Left lung (tissue), 10 donors: ENCODE measurements around the gene RSU1. TPM values are rescaled to one million over a fixed set of nuclear protein-coding genes. Genes with fewer than 3 reads are reported as not detected.

ENCODE experiments used
- ATAC-seq: fragments of 200-7000 bp; cut with Tn5 transposase; one replicate; pipeline ENCODE4 v1.9.1; 2020; ENCODE audit warnings: moderate library complexity
- DNase-seq, 4 donors: peaks; one replicate each; pipeline ENCODE4 v3.0.0-alpha.2; 2013 to 2020
- H3K27ac ChIP-seq, 2 donors: fragments of 200-600 bp; sonication (generic) in 1 of 2; one replicate each; pipeline versions ENCODE4 v1.5.0 to v1.8.0; 2020 to 2021
- H3K27me3 ChIP-seq, 2 donors: fragments of 200-600 bp; sonication (generic) in 1 of 2; one replicate each; pipeline versions ENCODE4 v1.5.0 to v1.8.0; 2020 to 2021
- H3K36me3 ChIP-seq, 2 donors: fragments of 200-600 bp; sonication (generic) in 1 of 2; one replicate each; pipeline versions ENCODE4 v1.5.0 to v1.8.0; 2020 to 2021
- H3K4me1 ChIP-seq, 2 donors: fragments of 200-600 bp; one replicate each; pipeline ENCODE4 v1.8.0; 2021
- H3K4me3 ChIP-seq, 2 donors: fragments of 200-600 bp; sonication (generic) in 1 of 2; one replicate each; pipeline versions ENCODE4 v1.5.0 to v1.8.0; 2020 to 2021; ENCODE audit warnings: mild to moderate bottlenecking in 1 of 2
- H3K9me3 ChIP-seq, 2 donors: fragments of 200-600 bp; sonication (generic) in 1 of 2; one replicate each; pipeline versions ENCODE4 v1.5.0 to v1.8.0; 2020 to 2021
- CTCF ChIP-seq, 2 donors: fragments of 200-600 bp; sonication (generic) in 1 of 2; IDR thresholded peaks; one replicate each; pipeline versions ENCODE4 v1.5.0 to v1.8.0; 2021; ENCODE audit warnings: antibody characterized with exemption in 2 of 2
- intact Hi-C, 2 donors: fragments of 100-400 bp; cut with DNase I; formaldehyde crosslinking; loops; one replicate each; pipeline versions ENCODE4 v1.11.2 to v1.14.2; 2022
- polyA plus RNA-seq, 6 donors: library from polyadenylated mRNA; unstranded; fragments of 120-200 nt; gene quantifications; one replicate each; pipeline ENCODE4 v1.2.1, GENCODE V29; 2013; ENCODE audit not compliant: insufficient read length in 6 of 6
- total RNA-seq, 2 donors: library from RNA; stranded (reverse); fragmentation: NEBNext Ultra II Directional; extraction: Animal tissue kit (Norgen Biotek cat#: 25700); gene quantifications; one replicate each; pipeline ENCODE4 v1.2.1, GENCODE V29; 2021
- donor health status: DM: no; HTN: yes; CAD: no.
- donor health status: DM: no; HTN: no; CAD: no.

Gene RSU1
- total and polyA plus RNA-seq, 8 donors, result 68.1 to 114 (median 85.3) TPM

- Histone ChIP-seq H3K27ac (no peak overlapping the region), H3K4me1 (no peaks in the 10 kb centered on the region), H3K9me3 (peaks cover 0 to 3% of the 10 kb centered on the region in 2 donors), H3K36me3 (peaks cover 0 to 8% of the 10 kb centered on the region in 2 donors), H3K27me3 (no peaks in the 10 kb centered on the region), H3K4me3 (no peak overlapping the region)
- DNase-seq (no peak), ATAC-seq (no peak)
- TF ChIP-seq CTCF (IDR thresholded peaks at IDR 0.05), result no peak
- intact Hi-C loops, result no loop called here
Observed at GRCh38 chr10:16674147-16674703, 143.0 kb downstream of the RSU1 start.

- intact Hi-C loops, result no loop called here
- H3K27me3 ChIP-seq, result no peaks in the 10 kb centered on the region
- no peak overlapping the region for H3K27ac ChIP-seq
- H3K4me3 ChIP-seq, result no peak overlapping the region
- no peak for DNase-seq
- peaks cover 0 to 8% of the 10 kb centered on the region in 2 donors for H3K36me3 ChIP-seq
- ATAC-seq, result no peak
- H3K9me3 ChIP-seq, result peaks cover 0 to 3% of the 10 kb centered on the region in 2 donors
- H3K4me1 ChIP-seq, result no peaks in the 10 kb centered on the region
- no peak for TF ChIP-seq CTCF (IDR thresholded peaks at IDR 0.05)
Observed at GRCh38 chr10:16673443-16673842, 143.8 kb downstream of the RSU1 start.

GRCh38 chr10:16663444-16663843 lies 153.8 kb downstream of the RSU1 start:
- H3K27me3 ChIP-seq, result no peaks in the 10 kb centered on the region
- no peak for TF ChIP-seq CTCF (IDR thresholded peaks at IDR 0.05)
- H3K27ac ChIP-seq, result no peak overlapping the region
- ATAC-seq (no peak), DNase-seq (no peak)
- H3K4me1 ChIP-seq, result no peaks in the 10 kb centered on the region
- intact Hi-C loops, result no loop called here
- H3K9me3 ChIP-seq, result no peaks in the 10 kb centered on the region
- H3K36me3 ChIP-seq, result no peaks in the 10 kb centered on the region
- H3K4me3 ChIP-seq, result no peak overlapping the region

GRCh38 chr10:16662923-16663322 lies 154.3 kb downstream of the RSU1 start:
- TF ChIP-seq CTCF (IDR thresholded peaks at IDR 0.05), result no peak
- Histone ChIP-seq H3K27ac (no peak overlapping the region), H3K4me3 (no peak overlapping the region), H3K4me1 (no peaks in the 10 kb centered on the region), H3K27me3 (no peaks in the 10 kb centered on the region), H3K9me3 (no peaks in the 10 kb centered on the region), H3K36me3 (no peaks in the 10 kb centered on the region)
- intact Hi-C loops, result no loop called here
- no peak for ATAC-seq
- DNase-seq, result no peak

- no peak for TF ChIP-seq CTCF (IDR thresholded peaks at IDR 0.05)
- DNase-seq (no peak), ATAC-seq (no peak)
- Histone ChIP-seq H3K4me1 (no peaks in the 10 kb centered on the region), H3K27ac (no peak overlapping the region), H3K27me3 (no peaks in the 10 kb centered on the region), H3K9me3 (no peaks in the 10 kb centered on the region), H3K4me3 (no peak overlapping the region), H3K36me3 (no peaks in the 10 kb centered on the region)
- intact Hi-C loops, result no loop called here
Observed at GRCh38 chr10:16656895-16657294, 160.3 kb downstream of the RSU1 start.
